Measurements from ENCODE around the gene SRRM5.

DNA sequence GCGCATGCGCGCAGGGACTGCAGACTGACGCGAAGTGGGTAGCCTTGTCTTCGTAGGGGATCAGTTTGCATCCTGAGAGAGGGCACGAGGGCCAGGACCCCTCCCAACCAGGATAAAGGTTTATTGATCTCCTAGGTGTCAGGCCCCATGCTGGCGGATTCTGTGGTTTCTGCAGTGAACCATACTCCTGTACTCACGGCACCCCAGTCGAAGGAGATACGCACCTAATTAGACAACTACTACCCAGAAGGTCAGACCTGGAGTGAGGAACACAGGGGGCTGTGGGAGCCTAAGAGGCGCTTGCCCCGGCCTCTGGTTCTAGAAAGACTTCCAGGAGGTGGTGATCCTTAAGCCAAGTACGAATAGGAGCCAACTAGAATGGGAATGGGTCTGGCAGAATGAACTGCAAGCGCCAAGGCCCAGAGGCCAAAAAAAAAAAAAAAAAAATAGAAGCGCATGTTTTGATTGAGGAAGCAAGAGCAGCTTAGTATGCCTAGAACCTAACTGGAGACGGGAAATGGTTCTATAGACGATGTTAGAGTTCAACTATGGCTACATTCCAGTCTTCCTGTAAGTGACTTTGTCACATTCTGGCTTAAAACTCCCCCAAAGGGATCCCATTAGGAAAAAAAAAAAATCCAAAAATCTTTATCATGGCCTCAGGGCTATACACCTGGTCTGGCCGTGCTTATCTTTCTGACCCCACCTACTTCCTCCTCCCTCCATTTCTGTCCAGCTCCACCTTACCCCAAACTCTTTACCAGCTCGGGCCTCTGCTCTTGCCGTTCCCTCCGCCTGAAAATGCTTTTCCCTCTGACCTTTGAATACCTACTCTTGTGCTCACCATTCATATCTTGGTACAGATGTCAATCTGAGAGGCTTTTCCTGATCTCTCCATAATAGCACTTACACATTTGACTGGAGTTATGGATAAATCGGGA is 8.4 kb downstream of the SRRM5 start:
- TF ChIP-seq, protein P1, sequence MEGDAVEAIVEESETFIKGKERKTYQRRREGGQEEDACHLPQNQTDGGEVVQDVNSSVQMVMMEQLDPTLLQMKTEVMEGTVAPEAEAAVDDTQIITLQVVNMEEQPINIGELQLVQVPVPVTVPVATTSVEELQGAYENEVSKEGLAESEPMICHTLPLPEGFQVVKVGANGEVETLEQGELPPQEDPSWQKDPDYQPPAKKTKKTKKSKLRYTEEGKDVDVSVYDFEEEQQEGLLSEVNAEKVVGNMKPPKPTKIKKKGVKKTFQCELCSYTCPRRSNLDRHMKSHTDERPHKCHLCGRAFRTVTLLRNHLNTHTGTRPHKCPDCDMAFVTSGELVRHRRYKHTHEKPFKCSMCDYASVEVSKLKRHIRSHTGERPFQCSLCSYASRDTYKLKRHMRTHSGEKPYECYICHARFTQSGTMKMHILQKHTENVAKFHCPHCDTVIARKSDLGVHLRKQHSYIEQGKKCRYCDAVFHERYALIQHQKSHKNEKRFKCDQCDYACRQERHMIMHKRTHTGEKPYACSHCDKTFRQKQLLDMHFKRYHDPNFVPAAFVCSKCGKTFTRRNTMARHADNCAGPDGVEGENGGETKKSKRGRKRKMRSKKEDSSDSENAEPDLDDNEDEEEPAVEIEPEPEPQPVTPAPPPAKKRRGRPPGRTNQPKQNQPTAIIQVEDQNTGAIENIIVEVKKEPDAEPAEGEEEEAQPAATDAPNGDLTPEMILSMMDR (IDR thresholded peaks at IDR 0.05): no peak
- TF ChIP-seq POLR2A (IDR thresholded peaks at IDR 0.05) (no peak), POLR2AphosphoS5 (IDR thresholded peaks at IDR 0.05) (no peak), EP300 (IDR thresholded peaks at IDR 0.05) (no peak)

Data from stomach (tissue), 4 donors.